GM21619 (cell line): ENCODE measurements around the gene HS3ST2.
"Not testable (repeated sequence)": the region's sequence is repeated elsewhere in the genome, so short reads cannot be mapped to it uniquely, and the experiment has no call there.

ENCODE experiments used
- ATAC-seq: cut with Tn5 transposase; IDR thresholded peaks from one replicate; pipeline ENCODE4 v1.9.1; 2021; ENCODE audit not compliant: unreplicated experiment

HS3ST2 gene

DNA sequence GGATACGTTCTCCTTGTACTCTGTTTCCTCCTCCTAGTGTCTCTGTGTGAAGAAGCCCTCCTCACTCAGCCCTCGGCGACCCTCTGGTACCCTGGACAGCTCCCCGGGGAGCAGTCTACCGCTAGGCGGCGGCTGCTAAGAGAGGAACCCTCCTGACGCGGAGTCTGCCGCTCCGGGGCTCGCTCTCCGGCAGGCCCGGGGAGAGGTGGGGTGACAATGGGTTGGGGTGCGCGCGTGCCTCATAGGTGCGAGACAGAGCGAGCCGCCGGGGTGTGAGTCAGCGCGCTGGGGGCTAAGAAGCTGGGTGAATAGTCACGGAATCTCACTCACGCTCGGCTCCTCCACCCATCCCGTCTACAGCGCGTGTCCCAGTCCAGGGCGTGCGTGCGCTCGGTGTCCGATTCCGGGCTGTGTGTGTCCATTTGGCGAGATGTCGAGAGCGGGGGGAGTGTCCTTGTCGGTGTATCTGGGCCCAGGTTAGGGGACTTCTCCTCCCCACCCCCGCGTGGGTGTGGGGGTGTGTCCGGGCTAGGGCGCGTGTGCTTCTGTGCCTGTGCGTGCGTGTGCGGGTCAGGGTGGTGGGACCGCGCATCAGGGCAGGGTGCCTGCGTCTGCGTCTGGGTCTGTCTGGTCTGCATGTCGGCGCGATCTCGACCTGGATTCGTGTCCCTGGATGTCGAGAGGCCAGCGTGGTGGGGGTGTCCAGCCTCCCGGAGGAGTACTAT, 577 bp upstream of the HS3ST2 start:
- no peak for ATAC-seq

DNA sequence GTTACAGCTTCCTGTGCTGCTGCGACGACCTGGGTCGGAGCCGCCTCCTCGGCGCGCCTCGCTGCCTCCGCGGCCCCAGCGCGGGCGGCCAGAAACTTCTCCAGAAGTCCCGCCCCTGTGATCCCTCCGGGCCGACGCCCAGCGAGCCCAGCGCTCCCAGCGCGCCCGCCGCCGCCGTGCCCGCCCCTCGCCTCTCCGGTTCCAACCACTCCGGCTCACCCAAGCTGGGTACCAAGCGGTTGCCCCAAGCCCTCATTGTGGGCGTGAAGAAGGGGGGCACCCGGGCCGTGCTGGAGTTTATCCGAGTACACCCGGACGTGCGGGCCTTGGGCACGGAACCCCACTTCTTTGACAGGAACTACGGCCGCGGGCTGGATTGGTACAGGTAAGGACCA, 746 bp downstream of the HS3ST2 start:
- ATAC-seq, result no peak

DNA sequence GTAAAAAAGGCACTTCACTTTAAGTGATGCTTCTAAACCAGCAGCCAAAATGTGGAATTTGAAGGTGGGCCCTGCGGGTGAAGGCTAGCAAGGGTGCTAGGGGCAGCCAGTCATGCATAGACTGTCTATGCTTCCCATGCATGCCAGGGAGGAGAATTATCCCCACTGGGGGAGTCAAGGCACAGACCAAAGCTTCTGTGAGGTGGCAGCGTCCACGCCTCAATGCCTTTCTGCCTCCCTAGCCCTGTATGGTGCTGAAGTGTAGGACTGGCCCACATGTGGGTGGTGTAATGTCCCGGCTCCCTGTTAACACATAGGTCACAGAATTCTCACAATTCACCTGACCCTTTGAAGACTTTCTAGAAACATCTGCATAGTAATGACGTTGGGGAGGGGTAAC, 1.9 kb downstream of the HS3ST2 start:
- no peak for ATAC-seq

DNA sequence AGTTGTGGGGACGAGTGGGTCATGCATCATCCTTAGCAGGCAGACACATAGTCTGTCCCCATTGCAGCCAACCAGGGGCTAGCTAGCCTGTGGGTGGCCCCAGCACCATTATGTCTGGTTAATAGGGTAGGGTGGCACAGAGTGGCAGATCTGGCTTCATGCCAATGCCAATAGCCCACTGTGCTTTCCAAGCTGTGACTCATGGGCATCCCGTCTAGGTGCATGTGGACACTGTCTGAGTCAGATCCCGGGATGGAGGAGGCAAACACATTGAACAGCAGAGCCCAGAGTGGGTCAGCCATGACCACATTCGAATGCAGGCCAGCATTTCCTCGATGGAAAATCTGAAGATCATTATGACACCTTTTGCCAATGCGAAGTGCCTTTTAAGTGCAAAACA, 2.5 kb downstream of the HS3ST2 start:
- ATAC-seq, result no peak

- ATAC-seq, result not testable (repeated sequence)
Measured at GRCh38 chr16:22818736-22819135, 4.8 kb downstream of the HS3ST2 start.

DNA sequence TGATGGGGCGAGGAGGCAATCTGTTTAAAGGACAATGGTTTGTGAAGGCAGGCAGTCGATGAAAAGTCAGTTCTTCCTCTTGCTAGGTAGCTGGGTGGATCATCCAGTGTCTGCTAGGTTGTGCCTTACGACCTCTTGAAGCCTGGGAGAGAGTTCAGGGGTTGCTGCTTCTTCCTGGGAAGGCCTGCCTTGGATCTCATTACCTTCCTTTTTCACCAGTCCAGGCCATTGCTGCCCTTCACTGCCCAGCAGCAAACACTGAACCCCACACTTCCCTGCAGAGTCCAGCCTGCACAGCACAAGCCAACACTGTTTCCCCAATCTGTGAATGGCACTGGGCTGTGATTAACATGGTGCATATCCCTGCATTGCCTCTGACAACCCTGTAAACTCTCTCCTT, 24.7 kb downstream of the HS3ST2 start:
- no peak for ATAC-seq

GRCh38 chr16:22842031-22842430, 28.1 kb downstream of the HS3ST2 start:
- ATAC-seq, result not testable (repeated sequence)

- ATAC-seq, result no peak
Measured at GRCh38 chr16:22843122-22843521, 29.2 kb downstream of the HS3ST2 start.

DNA sequence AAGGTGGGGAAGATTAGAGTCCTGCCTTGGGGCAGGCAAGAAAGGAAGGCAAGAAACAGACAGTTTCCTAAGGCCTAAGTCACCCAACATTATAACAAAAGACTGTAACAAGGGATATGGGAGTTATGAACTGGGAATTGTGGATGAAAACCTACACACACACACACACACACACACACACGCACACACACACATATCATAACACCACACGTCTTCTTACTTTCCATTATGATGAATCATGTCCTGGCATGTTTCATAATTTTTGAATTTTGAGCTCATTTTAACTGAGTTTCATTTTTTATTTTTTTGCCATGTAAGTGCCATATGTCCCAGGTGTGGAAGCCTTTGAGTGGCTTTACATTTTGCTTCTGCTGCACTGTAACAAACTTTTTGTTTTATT, 29.9 kb downstream of the HS3ST2 start:
- ATAC-seq, result no peak

DNA sequence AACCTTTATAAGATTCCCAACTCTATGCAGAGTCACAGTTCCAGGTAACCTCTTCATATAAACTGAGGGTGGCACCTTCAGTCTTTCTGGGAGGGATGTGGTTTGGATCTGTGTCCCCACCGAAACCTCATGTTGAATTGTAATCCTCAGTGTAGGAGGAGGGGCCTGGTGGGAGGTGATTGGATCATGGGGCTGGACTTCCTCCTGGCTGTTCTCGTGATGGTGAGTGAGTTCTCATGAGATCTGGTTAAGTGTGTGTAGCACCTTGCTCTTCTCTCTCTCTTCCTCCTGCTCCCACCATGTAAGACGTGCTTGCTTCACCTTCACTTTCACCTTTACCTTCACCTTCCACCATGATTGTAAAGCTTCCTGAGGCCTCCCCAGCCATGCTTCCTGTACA, 30.5 kb downstream of the HS3ST2 start:
- ATAC-seq, result no peak

GRCh38 chr16:22847100-22847499, 33.1 kb downstream of the HS3ST2 start:
- ATAC-seq, result no peak

DNA sequence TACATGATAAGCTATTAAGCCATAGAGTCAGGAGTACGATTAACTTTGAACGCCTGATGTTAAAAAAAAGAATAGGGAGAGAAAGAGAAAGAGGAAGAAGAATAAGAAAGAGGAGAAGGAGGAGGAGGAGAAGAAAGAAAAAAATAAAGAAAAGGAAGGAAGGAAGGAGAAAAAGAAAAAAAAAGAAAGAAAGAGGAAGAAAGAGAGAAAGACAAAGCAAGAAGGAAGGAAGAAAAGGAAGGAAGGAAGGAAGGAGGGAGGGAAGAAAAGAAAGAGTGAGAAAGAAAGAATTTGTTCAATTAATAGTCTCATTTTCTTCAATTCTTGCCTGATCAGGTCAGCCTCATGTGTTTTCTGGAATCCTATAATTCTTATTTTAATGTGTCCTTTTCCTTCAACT, 33.7 kb downstream of the HS3ST2 start:
- no peak for ATAC-seq

GRCh38 chr16:22848451-22848850, 34.5 kb downstream of the HS3ST2 start:
- no peak for ATAC-seq

- ATAC-seq, result no peak
Measured at GRCh38 chr16:22849517-22849916, 35.6 kb downstream of the HS3ST2 start.

DNA sequence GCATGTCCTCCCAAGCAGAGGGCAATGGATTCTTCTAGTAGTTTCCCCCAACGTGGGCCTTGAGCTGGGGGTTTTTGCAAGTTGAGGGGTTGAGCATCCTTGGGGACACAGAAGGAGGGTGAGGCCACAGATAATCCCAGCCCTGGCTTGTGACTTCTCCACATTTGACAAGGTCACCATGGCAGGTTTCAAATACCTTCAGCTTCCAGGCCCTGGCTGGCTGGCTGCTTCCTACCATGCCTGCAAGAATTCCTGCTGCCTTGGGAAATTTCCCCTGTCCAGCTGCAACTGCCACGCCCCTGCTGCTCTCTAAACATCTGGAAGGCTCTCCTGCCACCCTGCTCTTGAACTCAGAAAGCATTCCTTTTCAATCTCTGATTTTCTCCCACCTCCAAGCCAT, 41.3 kb downstream of the HS3ST2 start:
- ATAC-seq, result no peak

GRCh38 chr16:22857296-22858025, 43.5 kb downstream of the HS3ST2 start:
- no peak for ATAC-seq

DNA sequence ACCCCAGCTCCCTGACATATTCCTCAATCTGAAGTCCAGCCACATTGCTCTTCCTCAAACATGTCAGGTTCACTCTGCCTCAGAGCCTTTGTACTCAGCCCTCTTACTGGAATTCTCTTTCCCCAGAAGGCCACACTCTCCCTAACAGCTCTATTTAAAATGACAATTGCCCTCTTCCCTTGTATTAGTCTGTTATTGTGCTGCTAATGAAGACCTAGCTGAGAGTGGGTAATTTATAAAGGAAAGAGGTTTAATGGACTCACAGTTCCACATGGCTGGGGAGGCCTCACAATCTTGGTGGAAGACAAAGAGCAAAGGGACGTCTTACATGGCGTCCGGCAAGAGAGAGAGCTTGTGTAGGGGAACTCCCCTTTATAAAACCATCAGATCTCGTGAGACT, 46.0 kb downstream of the HS3ST2 start:
- ATAC-seq, result no peak

GRCh38 chr16:22861580-22861979, 47.6 kb downstream of the HS3ST2 start:
- no peak for ATAC-seq

DNA sequence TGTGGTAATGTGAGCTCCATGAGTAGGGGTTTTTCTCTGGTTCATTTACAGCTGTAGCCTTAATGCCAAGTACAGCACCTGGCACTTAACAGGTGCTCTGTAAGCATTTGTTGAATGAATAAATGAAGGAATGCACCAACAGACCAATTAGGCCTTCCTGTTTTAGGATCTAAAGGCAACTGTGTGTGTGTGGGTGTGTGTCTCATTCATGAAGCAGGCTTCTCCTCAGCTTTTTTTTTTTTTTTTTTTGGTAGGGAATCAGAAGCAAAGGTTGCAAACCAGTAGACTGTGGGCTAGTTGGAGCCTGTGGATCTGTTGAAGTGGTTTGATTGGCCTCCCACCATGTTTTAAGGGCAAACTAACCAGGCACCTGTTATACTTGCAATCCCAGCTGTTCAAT, 48.1 kb downstream of the HS3ST2 start:
- ATAC-seq, result no peak

- no peak for ATAC-seq
Measured at GRCh38 chr16:22864375-22864774, 50.4 kb downstream of the HS3ST2 start.

DNA sequence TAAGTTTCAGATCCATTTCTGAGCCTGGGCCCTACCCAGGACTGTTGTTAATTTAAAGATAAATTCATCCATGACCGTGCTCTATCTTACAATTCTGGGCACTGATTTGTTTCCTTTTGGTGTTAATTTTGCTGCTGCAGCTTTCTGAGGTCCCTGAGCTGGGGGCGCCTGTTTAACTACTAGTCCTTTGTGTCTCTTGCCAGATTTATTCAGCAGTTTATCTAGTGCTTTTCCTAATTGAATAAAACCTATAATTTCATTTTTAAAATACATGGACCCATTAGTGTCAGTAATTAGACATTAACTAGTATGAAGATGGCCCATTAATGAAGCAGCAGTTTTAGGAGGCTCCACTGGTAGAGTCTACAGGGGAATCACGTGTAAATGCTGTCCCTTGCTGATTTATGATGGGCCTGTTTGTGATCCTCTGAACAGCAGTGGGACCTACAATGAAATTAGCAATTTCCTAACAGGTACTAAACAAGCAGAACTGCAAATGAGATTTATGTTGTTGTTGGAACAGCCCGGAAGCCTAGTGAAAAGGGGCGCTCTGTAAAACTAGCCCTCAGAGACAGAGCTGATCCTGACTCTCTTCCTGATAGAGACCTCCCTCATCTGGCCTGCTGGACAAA, 54.7 kb downstream of the HS3ST2 start:
- ATAC-seq, result no peak

DNA sequence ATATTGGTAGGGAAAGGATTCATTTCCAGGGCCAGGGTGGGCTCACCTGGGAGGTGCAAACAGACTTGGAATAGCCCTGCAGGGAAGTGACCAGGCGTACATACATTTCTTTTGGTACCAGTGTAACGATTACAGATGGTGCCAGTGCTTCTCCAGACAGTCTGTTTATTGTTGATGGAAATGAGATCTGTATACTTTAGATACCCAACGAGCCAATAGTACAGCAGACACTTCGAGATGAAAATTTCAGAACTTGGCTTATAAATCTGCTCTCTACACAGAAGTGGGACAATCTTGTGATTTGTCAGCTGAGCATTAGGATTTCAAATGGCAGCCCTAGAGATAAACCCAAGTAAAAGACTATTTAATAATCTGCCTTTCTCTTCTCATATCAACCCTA, 57.9 kb downstream of the HS3ST2 start:
- ATAC-seq, result no peak
